ENCODE results near the gene MYO9B.

GRCh38 chr19:17164639-17165038 lies 89.1 kb downstream of the MYO9B start:
- TF ChIP-seq CTCF (IDR thresholded peaks at IDR 0.05) (no peak), REST (IDR thresholded peaks at IDR 0.05; ENCODE audit: insufficient read depth in 1 of 2, low read depth in 2 of 2, low read length in 1 of 2) (no peak), POLR2AphosphoS5 (IDR thresholded peaks at IDR 0.05; ENCODE audit: low read depth, low read length) (no peak)

All from Panc1 (cell line).